Transverse colon (tissue), 4 donors: Measurements from ENCODE around the gene LMF1.

Experiments used
- CTCF ChIP-seq, 5 experiments: fragments of 200-600 bp in 3 of 5; fragments of 450-650 bp in 2 of 5; sonication (generic) in 3 of 5; IDR thresholded peaks; 1 replicate in 2 of 5; 2 replicates in 3 of 5; pipeline ENCODE4 v1.5.1; 2016 to 2017; ENCODE audit warnings: antibody characterized with exemption in 5 of 5, inconsistent platforms in 3 of 5, mild to moderate bottlenecking in 2 of 5, moderate library complexity in 1 of 5
- EP300 ChIP-seq: sonication (generic); formaldehyde crosslinking; IDR thresholded peaks from one replicate; pipeline ENCODE4 v1.6.1; 2017; ENCODE audit warnings: antibody characterized with exemption, low read depth
- POLR2A ChIP-seq: fragments of 450-650 bp; IDR thresholded peaks from one replicate; pipeline ENCODE4 v1.6.1; 2016; ENCODE audit warnings: antibody characterized with exemption, mild to moderate bottlenecking, moderate library complexity
- POLR2AphosphoS5 ChIP-seq, 3 donors: sonication (generic); formaldehyde crosslinking; IDR thresholded peaks; one replicate each; pipeline ENCODE4 v1.6.1; 2016; ENCODE audit warnings: antibody characterized with exemption in 3 of 3

DNA sequence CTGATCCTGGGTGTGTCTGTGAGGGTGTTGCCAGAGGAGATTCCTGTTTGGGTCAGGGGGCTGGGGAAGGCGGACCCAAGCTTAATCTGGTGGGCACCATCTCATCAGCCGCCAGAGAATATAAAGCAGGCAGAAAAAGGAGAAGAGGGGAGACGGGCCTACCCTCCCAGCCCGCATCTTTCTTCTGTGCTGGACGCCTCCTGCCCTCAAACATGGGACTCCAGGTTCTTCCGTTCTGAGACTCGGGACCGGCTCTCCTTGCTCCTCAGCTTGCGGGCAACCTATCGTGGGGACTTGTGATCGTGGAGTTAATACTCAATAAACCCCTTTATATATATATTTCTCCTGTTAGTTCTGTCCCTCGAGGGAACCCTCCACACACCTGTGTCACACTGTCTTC lies 64.5 kb downstream of the LMF1 start:
- TF ChIP-seq CTCF (IDR thresholded peaks at IDR 0.05), result no peak
- TF ChIP-seq POLR2A, result no peak
- TF ChIP-seq POLR2AphosphoS5 (IDR thresholded peaks at IDR 0.05), result no peak
- TF ChIP-seq EP300, result no peak
